PFSK-1 (cell line): ENCODE measurements around the gene KRT20.

Experiments used
- FOXP2 ChIP-seq: optimal IDR thresholded peaks from 2 replicates; pipeline ENCODE3; 2011; ENCODE audit warnings: borderline replicate concordance, control low read depth, inconsistent platforms; ENCODE audit not compliant: insufficient read depth; ENCODE audit errors: extremely low read length, extremely low read depth
- POLR2AphosphoS5 ChIP-seq: IDR thresholded peaks from 2 replicates; pipeline ENCODE4 v1.6.1; 2012; ENCODE audit warnings: low read depth, mild to moderate bottlenecking, control low read depth, low read length, moderate library complexity
- SIN3A ChIP-seq: IDR thresholded peaks from 2 replicates; pipeline ENCODE4 v1.6.1; 2012; ENCODE audit warnings: mild to moderate bottlenecking, low read length, moderate library complexity, borderline replicate concordance; ENCODE audit not compliant: insufficient read depth
- TAF1 ChIP-seq: IDR thresholded peaks from 2 replicates; pipeline ENCODE4 v1.6.1; 2012; ENCODE audit warnings: low read length, control low read depth, borderline replicate concordance; ENCODE audit not compliant: insufficient read depth
- TF ChIP-seq, protein P1 (sequence below), 2 experiments: IDR thresholded peaks; 2 replicates each; pipeline versions ENCODE4 v1.6.1 to v1.8.0; 2011 to 2012; ENCODE audit warnings: low read depth in 2 of 2, low read length in 2 of 2, control low read depth in 1 of 2, inconsistent platforms in 1 of 2, mild to moderate bottlenecking in 1 of 2, moderate library complexity in 1 of 2; ENCODE audit not compliant: insufficient read depth in 1 of 2

KRT20 gene

DNA sequence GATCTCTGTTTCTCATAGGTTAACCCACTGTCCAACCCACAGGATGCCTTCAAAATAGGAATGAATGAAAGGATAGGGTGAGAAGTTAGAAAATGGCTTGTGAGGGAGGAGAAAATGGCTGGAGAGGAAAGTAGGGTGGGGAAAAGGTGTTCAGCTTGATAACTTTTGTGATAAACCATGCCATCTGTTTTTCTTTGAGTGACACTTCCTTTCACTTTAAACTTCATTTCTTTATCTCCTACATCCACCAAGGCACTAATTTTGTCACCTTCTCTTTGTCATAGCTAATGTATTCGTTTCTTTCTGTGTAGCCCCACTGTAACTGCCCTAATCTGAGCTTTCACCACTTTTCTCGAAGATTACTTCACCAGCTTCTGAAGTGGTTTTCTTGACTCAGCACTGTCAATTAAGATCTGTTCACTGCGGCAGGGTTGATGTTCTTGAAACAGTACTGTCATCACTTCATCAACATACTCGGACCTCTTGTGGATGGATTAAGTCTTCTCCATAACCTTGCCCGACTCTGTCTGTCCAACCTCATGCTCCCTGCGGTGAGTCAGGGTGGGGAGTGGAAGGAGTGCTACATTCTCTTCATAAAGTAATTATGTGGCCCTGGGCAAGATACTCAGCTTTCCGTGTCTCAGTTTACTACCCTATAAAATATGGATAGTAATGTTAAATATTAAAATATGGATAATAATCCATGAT is 57.1 kb downstream of the KRT20 start:
- TF ChIP-seq POLR2AphosphoS5 (no peak), FOXP2 (no peak), SIN3A (no peak; the same call in 1 of the 2 replicates), TAF1 (no peak; the same call in 1 of the 2 replicates)
- TF ChIP-seq, protein P1, sequence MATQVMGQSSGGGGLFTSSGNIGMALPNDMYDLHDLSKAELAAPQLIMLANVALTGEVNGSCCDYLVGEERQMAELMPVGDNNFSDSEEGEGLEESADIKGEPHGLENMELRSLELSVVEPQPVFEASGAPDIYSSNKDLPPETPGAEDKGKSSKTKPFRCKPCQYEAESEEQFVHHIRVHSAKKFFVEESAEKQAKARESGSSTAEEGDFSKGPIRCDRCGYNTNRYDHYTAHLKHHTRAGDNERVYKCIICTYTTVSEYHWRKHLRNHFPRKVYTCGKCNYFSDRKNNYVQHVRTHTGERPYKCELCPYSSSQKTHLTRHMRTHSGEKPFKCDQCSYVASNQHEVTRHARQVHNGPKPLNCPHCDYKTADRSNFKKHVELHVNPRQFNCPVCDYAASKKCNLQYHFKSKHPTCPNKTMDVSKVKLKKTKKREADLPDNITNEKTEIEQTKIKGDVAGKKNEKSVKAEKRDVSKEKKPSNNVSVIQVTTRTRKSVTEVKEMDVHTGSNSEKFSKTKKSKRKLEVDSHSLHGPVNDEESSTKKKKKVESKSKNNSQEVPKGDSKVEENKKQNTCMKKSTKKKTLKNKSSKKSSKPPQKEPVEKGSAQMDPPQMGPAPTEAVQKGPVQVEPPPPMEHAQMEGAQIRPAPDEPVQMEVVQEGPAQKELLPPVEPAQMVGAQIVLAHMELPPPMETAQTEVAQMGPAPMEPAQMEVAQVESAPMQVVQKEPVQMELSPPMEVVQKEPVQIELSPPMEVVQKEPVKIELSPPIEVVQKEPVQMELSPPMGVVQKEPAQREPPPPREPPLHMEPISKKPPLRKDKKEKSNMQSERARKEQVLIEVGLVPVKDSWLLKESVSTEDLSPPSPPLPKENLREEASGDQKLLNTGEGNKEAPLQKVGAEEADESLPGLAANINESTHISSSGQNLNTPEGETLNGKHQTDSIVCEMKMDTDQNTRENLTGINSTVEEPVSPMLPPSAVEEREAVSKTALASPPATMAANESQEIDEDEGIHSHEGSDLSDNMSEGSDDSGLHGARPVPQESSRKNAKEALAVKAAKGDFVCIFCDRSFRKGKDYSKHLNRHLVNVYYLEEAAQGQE (IDR thresholded peaks at IDR 0.05; ENCODE audit: insufficient read depth in 1 of 2, low read depth in 2 of 2, low read length in 2 of 2), result no peak
